IMR-90 (cell line): Measurements from ENCODE around the gene KCNJ10. TPM values are rescaled to one million over a fixed set of nuclear protein-coding genes. Genes with fewer than 3 reads are reported as not detected.

Experiments
- ATAC-seq: fragments of 200-7000 bp; cut with Tn5 transposase; 2 replicates; pipeline ENCODE4 v1.9.1; 2020; ENCODE audit warnings: low read depth, mild to moderate bottlenecking, moderate library complexity
- BruUV-seq: library from RNA; stranded (reverse); fragments of 400-500 nt; replicated peaks from 2 replicates; lab custom pipeline; 2021; lab: Mats Ljungman, UMichigan
- CTCF ChIA-PET: fragments of 300-600 bp; formaldehyde crosslinking; extraction: SDS; loops from one replicate; lab custom pipeline; 2021; ENCODE audit warnings: antibody characterized with exemption; lab: Yijun Ruan, JAX
- POLR2A ChIA-PET: fragments of 300-600 bp; sonication (Branson Sonifier 250); formaldehyde crosslinking; loops from one replicate; lab custom pipeline; 2022; ENCODE audit warnings: antibody characterized with exemption; ENCODE audit not compliant: unreplicated experiment; lab: Charles Lee
- DNase-seq: peaks from one replicate; pipeline ENCODE4 v3.0.0; 2013
- H2AFZ ChIP-seq: replicated peaks from 2 replicates; pipeline ENCODE3; 2013; ENCODE audit warnings: low read length, mild to moderate bottlenecking; ENCODE audit not compliant: poor library complexity
- H2AK5ac ChIP-seq: 2 replicates; pipeline ENCODE4 v1.6.1; 2013; ENCODE audit warnings: low read depth, low read length, inconsistent platforms
- H2AK9ac ChIP-seq: replicated peaks from 2 replicates; pipeline ENCODE3; 2013; ENCODE audit warnings: mild to moderate bottlenecking, low read depth, low read length, moderate library complexity; ENCODE audit not compliant: poor library complexity
- H2BK120ac ChIP-seq: 2 replicates; pipeline ENCODE4 v1.6.1; 2013; ENCODE audit warnings: low read depth, low read length, inconsistent platforms
- H2BK15ac ChIP-seq: 3 replicates; pipeline ENCODE4 v1.6.1; 2013; ENCODE audit warnings: low read depth, low read length, inconsistent platforms
- H2BK20ac ChIP-seq: 2 replicates; pipeline ENCODE4 v1.6.1; 2013; ENCODE audit warnings: low read depth, mild to moderate bottlenecking, inconsistent platforms, low read length, moderate library complexity
- H2BK5ac ChIP-seq: 2 replicates; pipeline ENCODE4 v1.6.1; 2013; ENCODE audit warnings: mild to moderate bottlenecking, low read depth, low read length, inconsistent platforms; ENCODE audit not compliant: poor library complexity, severe bottlenecking
- H3K14ac ChIP-seq: replicated peaks from 2 replicates; pipeline ENCODE4 v1.6.1; 2013; ENCODE audit warnings: low read depth, low read length, inconsistent platforms
- H3K18ac ChIP-seq: 2 replicates; pipeline ENCODE4 v1.6.1; 2013; ENCODE audit warnings: low read depth, low read length, control low read depth
- H3K23ac ChIP-seq: 2 replicates; pipeline ENCODE4 v1.6.1; 2013; ENCODE audit warnings: low read depth, low read length, inconsistent platforms
- H3K27ac ChIP-seq: 2 replicates; pipeline ENCODE4 v1.5.1; 2013; ENCODE audit warnings: mild to moderate bottlenecking, control low read depth, low read length; ENCODE audit not compliant: insufficient read depth
- H3K27me3 ChIP-seq: 2 replicates; pipeline ENCODE4 v1.6.1; 2013; ENCODE audit warnings: low read length; ENCODE audit not compliant: control insufficient read depth, insufficient read depth
- H3K36me3 ChIP-seq: 2 replicates; pipeline ENCODE4 v1.6.1; 2013; ENCODE audit warnings: low read length, mixed read lengths; ENCODE audit not compliant: control insufficient read depth, insufficient read depth
- H3K4ac ChIP-seq: 2 replicates; pipeline ENCODE4 v1.6.1; 2013; ENCODE audit warnings: low read depth, low read length, inconsistent platforms
- H3K4me1 ChIP-seq: 2 replicates; pipeline ENCODE4 v1.6.1; 2013; ENCODE audit warnings: low read length, mixed read lengths; ENCODE audit not compliant: control insufficient read depth, insufficient read depth
- H3K4me2 ChIP-seq: 2 replicates; pipeline ENCODE4 v1.6.1; 2013; ENCODE audit warnings: low read depth, mild to moderate bottlenecking, control low read depth, low read length, moderate library complexity
- H3K4me3 ChIP-seq: 2 replicates; pipeline ENCODE4 v1.5.1; 2013; ENCODE audit warnings: low read depth, mild to moderate bottlenecking, control low read depth, low read length, moderate library complexity; ENCODE audit not compliant: insufficient read depth
- H3K56ac ChIP-seq: 2 replicates; pipeline ENCODE4 v1.6.1; 2013; ENCODE audit warnings: low read length, inconsistent platforms; ENCODE audit not compliant: insufficient read depth; ENCODE audit errors: extremely low read depth
- H3K79me1 ChIP-seq, 2 experiments: 2 replicates each; pipeline ENCODE4 v1.6.1; 2013; ENCODE audit warnings: low read length in 2 of 2, inconsistent platforms in 1 of 2, low read depth in 1 of 2
- H3K9ac ChIP-seq: 2 replicates; pipeline ENCODE4 v1.6.1; 2013; ENCODE audit warnings: low read depth, low read length, control low read depth
- H3K9me1 ChIP-seq: 2 replicates; pipeline ENCODE4 v1.6.1; 2013; ENCODE audit warnings: low read length, inconsistent platforms; ENCODE audit not compliant: insufficient read depth
- H3K9me3 ChIP-seq: 2 replicates; pipeline ENCODE4 v1.6.1; 2013; ENCODE audit warnings: low read length; ENCODE audit not compliant: control insufficient read depth, insufficient read depth
- H4K20me1 ChIP-seq: 2 replicates; pipeline ENCODE4 v1.6.1; 2013; ENCODE audit warnings: low read length, inconsistent platforms; ENCODE audit not compliant: insufficient read depth
- H4K5ac ChIP-seq: 2 replicates; pipeline ENCODE4 v1.6.1; 2013; ENCODE audit warnings: mild to moderate bottlenecking, low read depth, low read length, control low read depth
- H4K8ac ChIP-seq, 2 experiments: 2 replicates each; pipeline ENCODE4 v1.6.1; 2013; ENCODE audit warnings: low read depth in 2 of 2, low read length in 2 of 2, control low read depth in 1 of 2, inconsistent platforms in 1 of 2
- H4K91ac ChIP-seq: 2 replicates; pipeline ENCODE4 v1.6.1; 2013; ENCODE audit warnings: low read depth, low read length, inconsistent platforms; ENCODE audit not compliant: insufficient read depth
- BHLHE40 ChIP-seq: fragments of 150-350 bp; IDR thresholded peaks from 2 replicates; pipeline ENCODE4 v1.6.1; 2016; ENCODE audit warnings: mild to moderate bottlenecking, low read depth, low read length
- CTCF ChIP-seq: conservative IDR thresholded peaks from 2 replicates; pipeline ENCODE4 v1.5.1; 2012; ENCODE audit warnings: mild to moderate bottlenecking, low read depth, low read length, improper control_type of control experiment
- FOS ChIP-seq: fragments of 150-350 bp; IDR thresholded peaks from 2 replicates; pipeline ENCODE4 v1.6.1; 2016; ENCODE audit warnings: low read depth, low read length
- MAZ ChIP-seq: IDR thresholded peaks from 2 replicates; pipeline ENCODE4 v1.6.1; 2012; ENCODE audit warnings: low read depth, mild to moderate bottlenecking, low read length, improper control_type of control experiment, moderate library complexity, borderline replicate concordance
- MXI1 ChIP-seq: IDR thresholded peaks from 2 replicates; pipeline ENCODE4 v1.6.1; 2012; ENCODE audit warnings: low read depth, mild to moderate bottlenecking, low read length, moderate library complexity, borderline replicate concordance
- NFE2L2 ChIP-seq: fragments of 150-350 bp; IDR thresholded peaks from 2 replicates; pipeline ENCODE4 v1.6.1; 2016; ENCODE audit warnings: low read depth, mild to moderate bottlenecking, low read length
- POLR2A ChIP-seq: IDR thresholded peaks from 2 replicates; pipeline ENCODE4 v1.6.1; 2012; ENCODE audit warnings: mild to moderate bottlenecking, low read depth, low read length
- RAD21 ChIP-seq: IDR thresholded peaks from 2 replicates; pipeline ENCODE4 v1.6.1; 2012; ENCODE audit warnings: low read length, improper control_type of control experiment
- RCOR1 ChIP-seq: IDR thresholded peaks from 2 replicates; pipeline ENCODE4 v1.6.1; 2012; ENCODE audit warnings: mild to moderate bottlenecking, low read length, improper control_type of control experiment; ENCODE audit not compliant: insufficient replicate concordance
- RFX5 ChIP-seq: IDR thresholded peaks from 2 replicates; pipeline ENCODE4 v1.8.0; 2012; ENCODE audit warnings: low read depth, mild to moderate bottlenecking, low read length, moderate library complexity
- WGBS, 2 experiments: methylation state at CpG; one replicate each; pipeline versions ENCODE4 v1.1.5 to v1.1.7; 2013; ENCODE audit warnings: missing lambda C conversion rate in 2 of 2; ENCODE audit not compliant: insufficient read length in 1 of 2; ENCODE audit errors: extremely low coverage in 2 of 2; 5-methylcytosine and 5-hydroxymethylcytosine counted together
- dilution Hi-C: fragments of 300-500 bp; cut with HindIII; formaldehyde crosslinking; loops from one replicate; pipeline ENCODE4 v1.14.3; 2018; ENCODE audit warnings: low sequenced_read_pairs; ENCODE audit not compliant: unreplicated experiment
- in situ Hi-C: fragments of 300-500 bp; cut with MboI; formaldehyde crosslinking; loops from 3 replicates; pipeline ENCODE4 v1.14.3; 2019; ENCODE audit warnings: low sequenced_read_pairs, inconsistent platforms, mixed read lengths
- intact Hi-C: fragments of 100-400 bp; cut with micrococcal nuclease; formaldehyde crosslinking; loops from 2 replicates; pipeline ENCODE4 v1.10.0; 2022
- polyA plus RNA-seq, 3 experiments: library from polyadenylated mRNA; depleted of rRNA; stranded (reverse); fragments of >200 nt; gene quantifications; 2 replicates each; pipeline ENCODE4 v1.2.3, GENCODE V29; 2012; ENCODE audit warnings: low replicate concordance in 1 of 3
- total RNA-seq: library from RNA; depleted of rRNA; stranded (reverse); fragments of >200 nt; gene quantifications from 2 replicates; pipeline ENCODE4 v1.2.3, GENCODE V29; 2012

KCNJ10 gene
- total and polyA plus RNA-seq, 2 of the 4 experiments (the other 2 are of a cell fraction), result not detected

GRCh38 chr1:159991513-159991912 is 78.4 kb downstream of the KCNJ10 start:
- no peak overlapping the region for H3K27ac ChIP-seq
- POLR2A ChIA-PET, result no interaction called here
- H4K20me1 ChIP-seq, result no peaks in the 10 kb centered on the region
- no peak overlapping the region for H2AK9ac ChIP-seq
- dilution Hi-C loops (no loop called here), intact Hi-C loops (no loop called here), in situ Hi-C loops (no loop called here)
- no peak overlapping the region for H3K4ac ChIP-seq
- no peak overlapping the region for H3K18ac ChIP-seq
- H3K27me3 ChIP-seq, result peaks cover 5% of the 10 kb centered on the region
- no peak overlapping the region for H2BK120ac ChIP-seq
- BruUV-seq, result no TSS peak
- H3K56ac ChIP-seq, result no peak overlapping the region
- H2BK5ac ChIP-seq, result no peak overlapping the region
- no peak overlapping the region for H2AK5ac ChIP-seq
- H2BK20ac ChIP-seq, result no peak overlapping the region
- DNase-seq, result peak; percentile 15
- H4K5ac ChIP-seq, result no peak overlapping the region
- no peaks in the 10 kb centered on the region for H3K36me3 ChIP-seq
- no peaks in the 10 kb centered on the region for H3K9me1 ChIP-seq
- H3K4me1 ChIP-seq, result peaks cover 2% of the 10 kb centered on the region; the same call in 1 of the 2 replicates
- no peaks in the 10 kb centered on the region for H3K9me3 ChIP-seq
- no peak overlapping the region for H3K23ac ChIP-seq
- CTCF ChIA-PET, result interaction anchor here (1.0 to 1.2 kb wide), 2 partner anchors 16 kb away, joined by 3 to 4 read pairs; no protein-coding TSS in a partner anchor
- no peak overlapping the region for H4K8ac ChIP-seq
- H4K91ac ChIP-seq, result no peak overlapping the region
- no peak overlapping the region for H2AFZ ChIP-seq
- 61% methylated on average over 2 of the region's 4 CpGs; no CpG with 5 or more reads in 1 of the 2 experiments for WGBS, 2 experiments
- H3K14ac ChIP-seq, result no peak overlapping the region
- H3K79me1 ChIP-seq, result no peaks in the 10 kb centered on the region
- no peak overlapping the region for H3K9ac ChIP-seq
- peak overlapping the region; percentile 31; the same call in 1 of the 2 replicates for H3K4me2 ChIP-seq
- no peak overlapping the region for H3K4me3 ChIP-seq
- no peak overlapping the region for H2BK15ac ChIP-seq
- ATAC-seq, result peak; percentile 42; the same call in 1 of the 2 replicates
- TF ChIP-seq BHLHE40 (no peak), FOS (no peak), RAD21 (no peak), MXI1 (no peak), POLR2A (no peak), CTCF (no peak), NFE2L2 (no peak), RFX5 (no peak), MAZ (no peak), RCOR1 (no peak)
